Left colon (tissue), 2 donors: ENCODE data around the gene TMEM131. TPM values are rescaled to one million over a fixed set of nuclear protein-coding genes. Genes with fewer than 3 reads are reported as not detected.
"Not testable (repeated sequence)": the region's sequence is repeated elsewhere in the genome, so short reads cannot be mapped to it uniquely, and the experiment has no call there.

Experiments
- ATAC-seq: fragments of 200-7000 bp; cut with Tn5 transposase; one replicate; pipeline ENCODE4 v1.9.1; 2020; ENCODE audit warnings: mild to moderate bottlenecking, moderate library complexity
- DNase-seq, 2 donors: peaks; one replicate each; pipeline ENCODE4 v3.0.0-alpha.2; 2020
- intact Hi-C, 2 donors: fragments of 100-400 bp; cut with DNase I in 1 of 2; cut with micrococcal nuclease in 1 of 2; formaldehyde crosslinking; loops; one replicate each; pipeline versions ENCODE4 v1.11.2 to v1.14.0; 2022; cut with DNase I, micrococcal nuclease
- total RNA-seq, 2 donors: library from RNA; stranded (reverse); fragmentation: NEBNext Ultra II Directional; extraction: Animal tissue kit (Norgen Biotek cat#: 25700); gene quantifications; one replicate each; pipeline ENCODE4 v1.2.1, GENCODE V29; 2021
- donor health status: DM: no; HTN: no; CAD: no.
- donor health status: DM: yes; HTN: yes; CAD: no.

Gene TMEM131
- total RNA-seq, 2 donors from 2014 or later, result 80.6 to 89.5 TPM

DNA sequence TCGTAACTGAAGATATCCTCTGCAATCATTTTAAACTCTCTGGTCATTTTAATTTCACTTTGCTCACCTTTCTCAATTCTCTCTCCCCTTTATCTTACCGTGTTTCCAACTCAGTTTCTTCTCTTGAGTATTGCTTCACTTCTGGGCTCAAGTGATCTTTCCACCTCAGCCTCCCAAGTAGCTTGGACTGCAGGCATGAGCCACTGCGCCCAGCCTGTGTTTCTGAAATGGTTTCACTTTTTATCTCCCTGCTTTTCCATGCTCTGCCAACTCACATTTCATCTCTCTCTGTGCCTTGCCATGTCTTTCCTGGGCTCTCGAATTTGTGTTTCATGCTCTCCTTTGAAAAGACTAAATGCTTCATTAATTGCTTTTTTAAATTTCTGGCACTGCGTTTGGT, 30.5 kb upstream of the TMEM131 start:
- DNase-seq, result no peak
- intact Hi-C loops, result no loop called here
- peak; percentile 23 for ATAC-seq

DNA sequence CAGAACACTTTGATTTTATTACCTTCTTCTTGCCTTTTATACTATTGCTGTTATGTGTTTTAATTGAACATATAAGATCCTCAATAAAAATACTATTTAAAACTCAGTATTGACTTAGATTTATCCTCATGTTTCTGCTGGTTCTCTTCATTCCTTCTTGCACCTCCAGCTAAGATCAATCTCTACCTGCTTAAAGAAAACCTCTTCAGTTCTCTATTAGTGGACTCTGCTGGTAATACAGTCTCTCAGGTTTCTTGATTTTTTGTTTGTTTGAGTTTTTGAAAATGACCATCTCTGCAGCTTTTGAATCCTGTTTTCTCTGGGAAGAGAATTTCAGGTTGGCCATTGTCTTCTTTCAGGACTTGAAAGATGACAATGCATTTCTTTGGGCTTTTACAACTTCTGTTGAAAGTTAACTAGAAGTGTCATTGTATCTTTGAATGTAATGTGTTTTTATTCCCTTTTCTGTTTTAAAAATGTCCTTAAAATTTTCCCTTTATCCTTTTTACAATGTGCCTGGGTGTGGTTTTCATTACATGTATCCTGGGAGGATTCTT, 29.8 kb upstream of the TMEM131 start:
- no peak for ATAC-seq
- DNase-seq, result no peak
- intact Hi-C loops, result no loop called here

DNA sequence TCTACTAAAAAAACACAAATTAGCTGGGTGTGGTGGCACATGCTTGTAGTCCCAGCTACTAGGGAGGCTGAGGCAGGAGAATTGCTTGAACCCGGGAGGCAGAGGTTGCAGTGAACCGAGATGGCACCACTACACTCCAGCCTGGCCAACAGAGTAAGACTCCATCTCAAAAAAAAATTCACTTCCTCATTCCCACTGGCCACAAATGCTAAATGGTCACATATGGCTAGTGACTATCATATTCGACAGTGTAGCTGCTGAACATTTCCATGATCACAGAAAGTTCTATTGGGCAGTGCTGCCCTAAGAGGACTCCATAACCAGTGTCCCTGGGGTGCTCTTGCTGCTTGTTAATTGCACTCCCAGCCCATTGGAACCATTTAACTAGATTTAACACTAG, 26.3 kb upstream of the TMEM131 start:
- ATAC-seq, DNase-seq, intact Hi-C loops: not testable (repeated sequence)

DNA sequence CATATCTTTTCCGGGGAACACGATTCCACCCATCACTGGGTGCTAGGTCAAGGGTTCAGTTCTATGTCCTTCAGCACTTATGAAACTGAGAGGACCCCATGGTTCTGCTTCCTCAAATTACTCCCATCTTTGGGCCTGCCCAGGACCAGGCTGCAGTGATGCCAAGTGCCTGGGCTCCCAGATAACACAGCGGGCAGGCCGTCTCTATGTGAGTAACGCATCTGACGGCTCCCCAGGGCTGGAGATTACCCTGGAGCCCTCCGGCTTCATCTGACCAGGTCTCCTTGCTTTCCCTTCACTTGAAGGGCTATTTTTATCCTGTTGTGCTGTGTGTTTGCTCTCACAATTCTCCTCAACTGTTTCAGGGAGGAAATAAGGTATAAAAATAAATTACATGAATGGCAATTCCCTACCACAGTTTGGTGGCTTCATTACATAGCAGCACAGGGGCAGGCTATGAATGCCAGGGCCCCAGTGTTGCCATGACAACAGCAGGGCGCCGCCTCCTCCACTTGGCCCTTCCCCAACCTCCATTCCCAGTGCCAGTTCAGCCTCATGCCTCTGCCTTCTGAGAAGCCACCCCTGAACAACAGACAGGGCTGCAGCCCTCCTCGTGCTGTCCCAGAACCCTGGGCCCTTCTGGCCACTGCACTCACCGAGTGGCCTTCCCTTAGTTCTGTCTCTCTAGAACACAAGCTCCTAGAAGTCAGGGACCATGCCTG, 25.4 kb upstream of the TMEM131 start:
- peak; percentile 59 for ATAC-seq
- intact Hi-C loops, result no loop called here
- peak; percentile 76 to 80 for DNase-seq

DNA sequence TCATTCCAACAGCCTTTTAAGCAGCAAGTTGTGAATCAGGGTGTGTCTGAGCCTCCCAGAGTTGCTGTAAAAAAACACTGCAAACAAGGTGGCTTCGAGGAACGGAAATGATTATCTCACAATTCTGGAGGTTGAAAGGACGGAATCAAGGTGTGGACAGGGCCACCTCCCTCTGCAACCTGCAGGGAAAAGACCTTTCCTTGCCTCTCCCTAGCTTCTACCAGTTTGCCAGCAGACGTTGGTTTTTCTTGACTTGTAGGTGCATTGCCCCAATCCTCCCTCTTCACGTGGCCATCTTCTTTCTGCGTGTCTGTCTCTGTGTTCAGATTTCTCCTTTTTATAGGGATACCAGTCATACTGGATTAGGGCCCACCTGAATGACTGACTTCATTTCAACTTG, 24.8 kb upstream of the TMEM131 start:
- intact Hi-C loops, result no loop called here
- DNase-seq (peak; percentile 36 to 67), ATAC-seq (peak; percentile 69)

DNA sequence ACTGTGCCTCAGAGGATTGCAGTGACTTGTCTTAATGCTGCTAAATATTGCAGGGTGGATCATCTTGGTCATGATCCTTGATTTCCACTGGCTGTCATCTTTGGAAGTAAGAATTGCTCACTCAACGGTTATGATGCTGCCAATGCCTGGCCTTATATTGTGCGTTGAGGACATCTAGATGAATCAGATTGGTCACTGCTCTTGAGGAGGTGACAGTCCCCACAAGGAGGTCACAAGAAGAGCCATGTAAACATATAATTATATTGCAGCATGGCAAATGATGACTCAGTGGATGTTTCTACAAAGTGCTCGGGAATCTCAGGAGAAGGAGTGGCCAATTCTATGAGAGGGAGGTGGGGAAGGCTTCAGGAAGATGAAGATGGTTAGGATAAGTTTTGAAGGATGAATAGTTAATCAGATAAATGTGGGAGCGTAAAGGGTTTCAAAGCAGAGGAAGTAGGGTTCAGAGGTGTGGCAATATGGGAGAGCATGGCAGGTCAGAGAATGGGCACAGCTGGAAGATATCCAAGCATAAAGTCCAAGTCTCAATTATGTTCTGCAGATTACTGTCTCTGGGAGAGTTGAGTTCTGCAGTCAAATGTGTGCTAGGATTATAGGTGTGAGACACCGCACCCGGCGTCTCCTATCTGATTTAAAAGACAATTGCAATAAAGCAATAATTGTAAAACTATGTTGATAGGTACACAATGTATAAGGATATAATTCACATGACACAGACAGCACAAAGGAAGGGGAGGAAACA, 21.3 kb upstream of the TMEM131 start:
- peak; percentile 68 for ATAC-seq
- intact Hi-C loops, result no loop called here
- DNase-seq, result peak; percentile 53 to 77

DNA sequence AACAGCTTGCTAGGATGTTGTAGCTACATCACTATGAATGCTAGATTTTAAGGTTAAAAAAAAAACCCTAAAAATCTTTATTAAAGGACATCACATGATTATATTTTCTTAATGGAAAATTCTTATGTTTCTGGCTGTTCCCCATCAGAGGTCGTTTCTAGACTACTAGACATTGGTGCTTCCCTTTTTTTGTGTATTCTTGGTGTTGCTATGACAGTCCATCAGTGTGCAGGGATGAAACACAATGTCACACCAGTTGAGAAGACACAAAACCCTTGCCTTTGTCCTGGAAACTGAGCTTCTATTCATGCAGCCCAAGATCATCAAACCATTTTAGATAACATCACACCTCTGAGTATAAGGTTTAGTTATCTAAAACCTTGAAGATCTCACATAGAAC, 19.9 kb upstream of the TMEM131 start:
- DNase-seq (no peak), ATAC-seq (no peak)
- intact Hi-C loops, result no loop called here

DNA sequence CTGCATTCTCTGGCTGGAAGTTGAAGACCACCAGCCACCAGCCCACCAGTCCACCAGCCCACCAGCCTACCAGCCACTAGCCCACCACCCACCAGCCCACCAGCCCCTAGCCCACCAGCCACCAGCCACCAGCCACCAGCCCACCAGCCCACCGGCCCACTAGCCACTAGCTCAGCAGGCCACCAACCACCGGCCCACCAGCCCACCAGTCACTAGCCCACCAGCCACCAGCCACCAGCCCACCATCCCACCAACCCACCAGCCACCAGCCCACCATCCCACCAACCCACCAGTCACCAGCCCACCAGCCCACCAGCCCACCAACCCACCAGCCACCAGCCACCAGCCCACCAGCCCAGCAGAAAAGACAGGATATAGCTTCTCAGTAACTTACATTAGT, 18.6 kb upstream of the TMEM131 start:
- no peak for ATAC-seq
- no peak for DNase-seq
- intact Hi-C loops, result no loop called here

DNA sequence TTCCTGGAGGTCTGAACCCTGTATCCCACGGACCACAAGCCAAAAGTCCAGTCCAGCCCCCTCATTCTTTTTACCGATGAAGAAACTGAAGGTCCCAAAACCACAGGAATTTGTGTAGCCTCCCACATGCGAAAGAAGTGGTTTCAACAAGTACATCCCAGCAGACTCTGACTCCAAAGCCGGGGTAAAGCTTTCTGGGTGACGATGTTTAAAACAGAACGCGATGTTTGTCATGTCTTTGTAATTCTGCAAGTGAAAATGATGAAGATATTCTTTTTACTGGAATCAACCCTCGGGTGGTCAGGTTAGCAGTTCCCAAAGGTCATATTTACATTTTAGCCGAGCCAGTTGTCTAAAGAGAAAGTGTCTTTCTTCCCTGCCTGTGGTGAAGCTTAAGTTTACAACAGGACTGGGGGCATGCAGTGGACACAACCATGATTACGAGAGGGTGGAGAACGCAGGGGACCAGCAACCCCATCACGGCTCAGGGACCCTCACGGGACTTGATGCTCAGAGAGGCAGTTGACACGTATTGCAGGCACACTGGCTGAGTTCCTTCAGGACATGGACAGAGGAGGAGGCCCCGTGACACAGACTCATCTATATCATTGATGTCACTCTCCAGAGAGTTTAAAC, 17.8 kb upstream of the TMEM131 start:
- ATAC-seq, result no peak
- no peak for DNase-seq
- intact Hi-C loops, result no loop called here

DNA sequence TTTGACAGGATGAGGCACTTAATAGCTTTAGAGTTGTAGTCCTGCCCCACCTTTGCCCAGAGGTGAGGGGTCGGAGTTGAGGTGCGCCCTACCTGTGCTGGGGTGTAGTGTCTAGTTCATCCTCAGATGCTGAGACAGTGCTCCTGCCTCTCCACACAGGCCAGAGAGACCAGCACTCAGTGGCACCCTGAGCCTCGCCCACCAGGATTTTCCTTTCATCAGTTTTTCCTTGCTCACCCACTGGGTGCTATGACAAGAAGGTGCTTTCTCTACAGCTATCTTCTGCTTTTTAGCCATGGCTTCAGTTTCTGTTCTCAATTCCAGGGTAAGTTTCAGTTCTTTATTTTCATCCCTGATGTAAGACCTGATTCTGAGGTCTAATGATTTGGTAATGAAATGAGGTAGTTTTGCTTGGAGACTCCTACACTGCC, 16.8 kb upstream of the TMEM131 start:
- ATAC-seq (no peak), DNase-seq (no peak)

DNA sequence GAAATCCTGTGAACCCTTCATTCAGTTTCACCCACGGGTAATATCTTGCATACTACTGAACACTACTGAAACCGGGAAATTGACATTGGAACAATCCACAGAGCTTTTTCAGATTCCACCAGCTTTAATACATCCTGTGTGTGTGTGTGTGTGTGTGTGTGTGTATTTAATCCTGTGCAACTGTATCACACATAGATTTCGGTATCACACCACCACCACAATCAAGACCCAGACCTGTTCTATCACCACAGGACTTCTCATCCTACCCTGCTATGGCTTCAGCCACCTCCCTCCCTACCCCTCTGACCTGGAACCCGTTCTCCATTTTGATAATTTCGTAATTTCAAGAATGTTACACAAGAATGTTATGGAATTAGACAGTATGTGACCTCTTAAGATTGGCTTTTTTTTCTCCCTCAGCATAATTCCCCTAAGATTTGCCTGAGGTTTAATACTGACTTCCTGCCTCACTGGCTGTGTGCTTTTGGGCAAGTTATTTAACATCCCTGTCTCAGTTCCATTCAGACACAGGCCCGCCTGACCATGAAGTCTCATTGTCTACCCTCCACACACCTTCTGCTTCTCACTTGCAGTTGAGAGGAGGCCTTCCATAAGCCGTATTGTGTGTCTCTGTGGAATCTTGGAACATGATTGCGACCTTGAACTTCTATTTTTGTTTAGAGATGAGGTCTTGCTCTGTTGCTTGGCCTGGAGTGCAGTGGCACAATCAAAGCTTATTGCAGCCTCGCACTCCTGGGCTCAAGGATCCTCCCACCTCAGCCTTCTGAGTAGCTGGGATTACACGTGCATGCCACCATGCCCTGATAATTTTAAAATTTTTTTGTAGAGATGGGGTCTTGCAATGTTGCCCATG, 14.4 kb upstream of the TMEM131 start:
- intact Hi-C loops, result no loop called here

More for the DNA sequence above, 16.8 kb upstream of the TMEM131 start:
- intact Hi-C loops, result no loop called here

DNA sequence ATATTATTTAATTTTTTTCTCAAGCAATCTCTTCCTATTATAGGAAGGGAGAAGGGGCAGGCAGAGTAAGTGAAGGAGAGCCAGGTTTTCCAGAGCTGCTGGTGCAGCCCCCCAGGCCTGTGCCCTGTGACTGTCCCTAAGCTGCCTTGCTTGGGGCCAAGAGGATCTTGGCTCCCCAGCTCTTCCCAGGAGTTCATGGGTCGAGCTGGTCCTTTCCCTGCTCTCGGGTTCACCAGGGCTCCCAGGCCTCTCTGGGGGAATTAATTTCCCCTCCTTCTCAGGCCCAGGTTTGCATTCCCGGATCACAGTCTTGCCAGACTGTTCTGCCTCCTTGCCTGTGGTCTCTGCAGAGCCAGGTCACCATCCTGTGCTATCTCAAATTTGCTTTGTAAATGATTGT, 12.7 kb upstream of the TMEM131 start:
- no peak for ATAC-seq
- DNase-seq, result no peak
- intact Hi-C loops, result no loop called here

More for the DNA sequence above, 14.4 kb upstream of the TMEM131 start:
- DNase-seq (no peak), ATAC-seq (no peak)

DNA sequence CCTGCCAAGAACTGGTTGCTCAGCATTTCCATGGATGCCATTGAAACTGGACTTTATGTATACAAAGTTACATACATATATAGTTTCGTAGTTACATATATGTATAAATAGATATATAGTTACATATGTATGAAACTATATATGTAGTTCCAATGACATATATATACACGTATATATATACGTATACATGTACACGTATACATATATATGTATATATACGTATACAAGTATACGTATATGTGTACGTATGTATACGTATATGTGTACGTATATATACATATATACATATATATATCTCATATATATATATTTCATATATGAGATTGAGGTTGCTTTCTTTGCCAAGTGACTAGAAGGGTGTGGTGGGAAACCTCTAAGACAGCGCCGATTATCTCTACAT, 10.6 kb upstream of the TMEM131 start:
- intact Hi-C loops, result no loop called here
- DNase-seq (no peak), ATAC-seq (no peak)

DNA sequence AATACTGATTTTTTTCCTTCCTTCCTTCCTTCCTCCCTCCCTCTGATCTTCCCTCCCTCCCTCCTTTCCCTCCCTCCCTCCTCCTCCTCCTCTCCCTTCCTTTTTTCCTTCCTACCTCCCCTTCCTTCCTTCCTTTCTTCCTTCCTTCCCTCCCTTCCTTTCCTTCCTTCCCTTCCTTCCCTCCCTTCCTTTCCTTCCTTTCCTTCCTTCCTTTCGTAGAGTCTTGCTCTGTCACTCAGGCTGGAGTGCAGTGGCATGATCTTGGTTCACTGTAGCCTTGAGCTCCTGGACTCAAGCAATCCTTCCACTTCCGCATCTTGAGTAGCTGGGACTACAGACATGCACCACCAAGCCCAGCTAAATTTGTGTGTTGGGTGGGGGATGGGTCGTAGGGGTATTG, 8.9 kb upstream of the TMEM131 start:
- no peak for ATAC-seq
- intact Hi-C loops, result no loop called here

DNA sequence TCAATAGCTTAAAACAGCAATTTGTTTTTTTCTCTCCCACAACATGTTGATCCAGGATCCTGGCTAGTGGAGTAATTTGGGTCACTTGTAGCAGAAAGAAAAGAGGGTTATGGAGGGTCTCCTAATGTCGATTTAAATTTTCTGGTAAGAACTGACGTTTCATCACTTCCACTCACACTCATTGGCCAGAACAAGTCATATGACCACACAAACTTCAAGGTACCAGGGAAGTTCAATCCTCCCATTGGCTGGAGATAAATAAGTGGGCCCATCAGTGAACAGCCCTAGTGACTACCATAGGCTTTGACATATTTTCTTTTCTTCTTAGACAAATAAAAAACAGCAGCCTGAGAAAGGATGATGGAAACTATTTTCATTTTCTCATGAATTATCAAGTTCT, 8.3 kb upstream of the TMEM131 start:
- ATAC-seq (no peak), DNase-seq (no peak)
- intact Hi-C loops, result no loop called here

More for the DNA sequence above, 8.9 kb upstream of the TMEM131 start:
- DNase-seq, result no peak

DNA sequence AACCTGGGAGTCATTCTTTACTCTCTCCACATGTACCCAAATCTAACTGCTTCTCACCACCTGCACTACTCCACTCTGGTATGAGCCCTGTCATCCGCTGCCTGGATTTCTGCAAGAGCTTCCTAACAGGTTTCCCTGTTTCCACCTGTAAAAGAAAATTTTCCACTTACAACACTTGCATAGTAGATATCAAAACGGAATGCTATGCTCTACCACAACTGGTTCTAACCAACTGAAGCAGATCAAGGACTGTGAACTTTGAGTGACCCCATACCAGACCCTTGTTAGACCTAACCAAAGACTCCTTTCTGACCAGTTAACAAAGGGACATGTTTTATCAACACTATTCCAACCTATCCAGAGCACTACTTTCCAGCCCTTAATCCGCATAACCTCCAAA, 3.8 kb upstream of the TMEM131 start:
- ATAC-seq, result no peak
- intact Hi-C loops, result loop anchor here in 1 of 2 donors (10.0 kb wide), 1 partner anchor 195 kb away; no protein-coding TSS in a partner anchor
- no peak for DNase-seq

DNA sequence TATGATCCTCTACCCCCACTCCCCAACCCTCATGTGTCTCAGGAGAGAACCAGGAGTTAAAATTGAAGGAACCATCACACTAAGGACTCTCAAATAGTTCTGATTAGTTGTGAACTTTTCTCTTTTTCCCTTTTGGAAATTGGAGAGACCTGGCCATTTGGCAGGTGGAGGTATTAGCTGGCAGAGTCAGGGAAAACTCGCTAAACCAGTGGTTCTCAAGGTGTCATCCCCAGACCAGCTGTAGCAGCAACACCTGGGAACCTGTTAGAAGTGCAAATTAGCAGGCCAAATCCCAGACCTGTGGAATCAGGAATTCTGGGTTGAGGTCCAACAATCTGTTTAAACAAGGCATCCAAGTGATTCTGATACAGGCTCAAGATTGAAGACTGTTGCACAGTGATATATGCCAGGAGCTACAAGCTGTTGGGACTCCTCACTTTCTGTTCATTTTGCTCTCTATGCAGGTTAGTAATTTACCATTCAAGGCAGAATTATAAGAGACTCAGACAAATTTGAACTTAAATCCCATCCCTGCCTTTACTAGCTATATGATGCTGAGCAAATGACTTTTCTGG, 2.8 kb upstream of the TMEM131 start:
- intact Hi-C loops, result loop anchor here in 1 of 2 donors (10.0 kb wide), 1 partner anchor 194 kb away; no protein-coding TSS in a partner anchor
- ATAC-seq (no peak), DNase-seq (no peak)

DNA sequence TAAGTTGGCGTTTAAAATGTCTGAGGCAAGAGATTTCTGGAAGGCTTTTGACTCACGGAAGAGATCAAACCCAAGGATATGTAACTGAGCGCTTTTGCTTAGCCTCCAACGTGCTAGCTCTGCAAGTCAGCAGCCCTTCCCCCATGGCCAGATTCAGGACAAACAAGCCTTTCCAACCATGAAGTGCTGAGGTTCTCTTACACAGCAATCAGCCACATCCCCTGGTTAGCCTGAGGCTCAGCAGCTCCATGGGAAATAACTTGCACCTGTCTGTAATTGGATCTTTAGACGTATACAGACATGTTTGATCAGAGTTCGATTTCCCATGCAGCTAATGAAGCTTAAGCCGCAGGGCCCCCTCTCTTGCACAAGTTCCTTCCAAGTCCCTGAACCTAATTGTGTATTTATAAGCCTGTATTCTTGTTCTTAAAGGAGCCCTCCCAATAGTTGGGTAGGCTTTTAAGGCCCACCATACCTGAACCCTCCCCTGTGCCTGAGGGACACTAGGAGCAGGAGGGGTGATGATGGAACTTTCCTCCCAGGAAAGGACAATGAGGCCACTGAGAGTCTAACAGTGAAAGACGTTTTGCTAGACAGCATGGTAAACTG, 2.1 kb upstream of the TMEM131 start:
- DNase-seq, result no peak
- no peak for ATAC-seq
- intact Hi-C loops, result loop anchor here in 1 of 2 donors (10.0 kb wide), 1 partner anchor 193 kb away; no protein-coding TSS in a partner anchor
